Kidney epithelial cell (primary cell): ENCODE results near the gene SNCAIP. TPM values are rescaled to one million over a fixed set of nuclear protein-coding genes. Genes with fewer than 3 reads are reported as not detected.

Source experiments
- DNase-seq: peaks from one replicate; pipeline ENCODE4 v3.0.0-alpha.2; 2010; ENCODE audit warnings: low read depth
- H3K27me3 ChIP-seq: 2 replicates; pipeline ENCODE4 v1.6.0; 2011; ENCODE audit warnings: low read length; ENCODE audit not compliant: control insufficient read depth, insufficient read depth
- H3K36me3 ChIP-seq: 2 replicates; pipeline ENCODE4 v1.5.1; 2011; ENCODE audit warnings: low read length; ENCODE audit not compliant: control insufficient read depth, insufficient read depth
- H3K4me3 ChIP-seq: 2 replicates; pipeline ENCODE4 v1.5.1; 2011; ENCODE audit warnings: low read depth, mild to moderate bottlenecking, control low read depth, low read length
- total RNA-seq: library from RNA; depleted of rRNA; stranded (reverse); fragments of >200 nt; gene quantifications from 2 replicates; pipeline ENCODE4 v1.2.3, GENCODE V29; 2015
- TF ChIP-seq, protein P1 (sequence below): IDR thresholded peaks from 2 replicates; pipeline ENCODE4 v1.5.1; 2011; ENCODE audit warnings: mild to moderate bottlenecking, moderate library complexity, low read length, control low read depth, inconsistent platforms; ENCODE audit not compliant: insufficient read depth, poor library complexity, severe bottlenecking

The SNCAIP gene
- total RNA-seq, 1 donor from 2014 or later, result 3.1 TPM

DNA sequence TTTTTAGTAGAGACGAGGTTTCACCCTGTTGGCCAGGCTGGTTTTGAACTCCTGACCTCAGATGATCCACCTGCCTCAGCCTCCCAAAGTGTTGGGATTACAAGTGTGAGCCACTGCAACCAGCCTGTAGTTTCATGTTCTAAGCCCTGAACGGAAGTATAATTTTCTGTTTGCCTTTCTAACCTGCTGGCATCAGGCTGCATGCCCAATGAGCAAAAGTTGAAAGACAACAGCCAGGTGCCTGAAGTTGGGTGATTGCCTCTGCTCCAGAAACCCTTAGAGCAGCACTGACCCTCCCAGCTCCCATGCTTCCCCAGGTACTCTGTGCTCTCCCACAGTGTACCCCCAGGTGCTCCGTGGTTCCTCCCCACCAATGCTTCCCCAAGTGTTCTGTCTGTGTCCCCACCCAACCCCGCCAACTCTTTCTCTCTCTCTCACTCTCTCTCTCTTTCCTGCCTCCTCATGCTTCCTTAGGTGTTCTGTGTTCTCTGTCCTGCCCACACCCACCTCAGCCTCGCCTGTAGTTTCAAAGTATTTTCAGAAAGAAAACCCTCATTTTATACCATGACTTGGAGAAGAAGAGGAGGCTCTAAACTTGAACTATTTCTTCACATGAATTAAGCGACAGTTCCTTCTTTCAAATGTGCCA, 145.3 kb downstream of the SNCAIP start:
- TF ChIP-seq, protein P1, sequence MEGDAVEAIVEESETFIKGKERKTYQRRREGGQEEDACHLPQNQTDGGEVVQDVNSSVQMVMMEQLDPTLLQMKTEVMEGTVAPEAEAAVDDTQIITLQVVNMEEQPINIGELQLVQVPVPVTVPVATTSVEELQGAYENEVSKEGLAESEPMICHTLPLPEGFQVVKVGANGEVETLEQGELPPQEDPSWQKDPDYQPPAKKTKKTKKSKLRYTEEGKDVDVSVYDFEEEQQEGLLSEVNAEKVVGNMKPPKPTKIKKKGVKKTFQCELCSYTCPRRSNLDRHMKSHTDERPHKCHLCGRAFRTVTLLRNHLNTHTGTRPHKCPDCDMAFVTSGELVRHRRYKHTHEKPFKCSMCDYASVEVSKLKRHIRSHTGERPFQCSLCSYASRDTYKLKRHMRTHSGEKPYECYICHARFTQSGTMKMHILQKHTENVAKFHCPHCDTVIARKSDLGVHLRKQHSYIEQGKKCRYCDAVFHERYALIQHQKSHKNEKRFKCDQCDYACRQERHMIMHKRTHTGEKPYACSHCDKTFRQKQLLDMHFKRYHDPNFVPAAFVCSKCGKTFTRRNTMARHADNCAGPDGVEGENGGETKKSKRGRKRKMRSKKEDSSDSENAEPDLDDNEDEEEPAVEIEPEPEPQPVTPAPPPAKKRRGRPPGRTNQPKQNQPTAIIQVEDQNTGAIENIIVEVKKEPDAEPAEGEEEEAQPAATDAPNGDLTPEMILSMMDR, result no peak
- Histone ChIP-seq H3K4me3 (no peak overlapping the region), H3K36me3 (no peaks in the 10 kb centered on the region), H3K27me3 (no peaks in the 10 kb centered on the region)
- DNase-seq, result no peak

DNA sequence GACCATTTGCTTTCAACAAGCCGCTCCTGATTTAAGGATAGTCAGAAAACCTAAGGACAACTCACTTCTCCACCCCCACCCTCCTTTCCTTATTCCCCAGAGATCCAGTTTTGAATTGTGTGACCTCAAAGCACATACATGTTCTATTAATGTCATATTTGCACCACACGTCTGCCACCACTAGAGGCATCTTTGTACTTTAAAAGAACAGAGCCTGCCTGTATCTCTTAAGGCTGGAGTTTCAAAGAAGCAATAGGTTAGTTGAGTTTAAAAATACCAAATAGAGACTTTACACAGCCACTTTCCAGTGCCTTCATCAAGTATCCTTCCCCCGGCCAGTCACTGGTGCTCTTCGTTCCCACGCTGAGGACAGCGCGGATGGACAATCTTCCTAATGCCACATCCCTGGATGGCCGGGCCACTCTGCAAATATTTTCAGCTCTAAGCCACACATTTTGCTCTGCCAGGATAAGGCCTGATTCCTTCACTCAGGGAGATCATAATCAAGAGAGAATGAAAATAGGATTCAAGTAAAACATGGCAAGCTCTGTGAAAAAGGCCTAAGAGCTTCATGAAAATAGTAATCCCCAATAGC, 146.3 kb downstream of the SNCAIP start:
- no peak overlapping the region for H3K4me3 ChIP-seq
- no peak for DNase-seq
- TF ChIP-seq, protein P1, result peak; percentile 60
- no peaks in the 10 kb centered on the region for H3K36me3 ChIP-seq
- H3K27me3 ChIP-seq, result no peaks in the 10 kb centered on the region

DNA sequence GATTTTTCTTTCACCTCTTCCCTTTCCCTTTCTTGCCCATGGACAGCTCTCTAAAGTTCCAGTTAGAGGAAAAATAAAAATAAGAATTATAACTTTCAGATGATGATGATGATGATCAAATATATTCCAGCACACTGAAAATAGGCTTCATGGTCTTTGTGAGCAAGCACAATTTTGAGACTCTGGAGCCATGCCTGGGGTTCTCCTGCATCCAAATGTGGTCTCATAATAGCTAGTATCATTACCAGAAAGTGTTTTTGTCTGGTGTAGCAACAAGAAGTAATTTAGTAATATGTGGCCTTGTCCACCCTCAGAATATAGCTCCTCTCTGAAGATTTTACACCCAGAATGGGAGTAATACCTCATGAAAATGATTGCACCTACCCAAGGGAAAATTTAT, 150.4 kb downstream of the SNCAIP start:
- TF ChIP-seq, protein P1, result no peak
- H3K36me3 ChIP-seq, result no peaks in the 10 kb centered on the region
- no peak for DNase-seq
- no peaks in the 10 kb centered on the region for H3K27me3 ChIP-seq
- H3K4me3 ChIP-seq, result no peak overlapping the region

DNA sequence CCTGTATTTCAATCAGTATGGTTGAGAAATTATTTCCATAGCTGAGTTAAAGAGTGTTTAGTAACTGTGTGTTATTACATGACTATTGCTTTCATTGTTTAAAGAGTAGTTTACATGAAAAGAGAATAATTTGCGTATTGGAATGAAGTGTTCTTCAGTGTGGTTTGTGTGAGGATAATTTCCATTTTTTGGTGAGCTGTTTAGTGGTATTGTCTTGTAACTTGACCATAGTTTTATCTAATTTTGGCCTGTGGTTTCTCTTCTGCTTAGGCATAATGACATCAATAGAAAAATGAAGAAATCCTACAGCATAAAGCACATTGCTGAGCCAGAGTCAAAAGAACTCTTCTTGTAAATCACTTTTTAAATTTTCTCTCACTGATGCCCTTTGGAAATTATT, 151.2 kb downstream of the SNCAIP start:
- H3K27me3 ChIP-seq, result no peaks in the 10 kb centered on the region
- H3K4me3 ChIP-seq, result no peak overlapping the region
- no peak for DNase-seq
- TF ChIP-seq, protein P1, result no peak
- H3K36me3 ChIP-seq, result no peaks in the 10 kb centered on the region

DNA sequence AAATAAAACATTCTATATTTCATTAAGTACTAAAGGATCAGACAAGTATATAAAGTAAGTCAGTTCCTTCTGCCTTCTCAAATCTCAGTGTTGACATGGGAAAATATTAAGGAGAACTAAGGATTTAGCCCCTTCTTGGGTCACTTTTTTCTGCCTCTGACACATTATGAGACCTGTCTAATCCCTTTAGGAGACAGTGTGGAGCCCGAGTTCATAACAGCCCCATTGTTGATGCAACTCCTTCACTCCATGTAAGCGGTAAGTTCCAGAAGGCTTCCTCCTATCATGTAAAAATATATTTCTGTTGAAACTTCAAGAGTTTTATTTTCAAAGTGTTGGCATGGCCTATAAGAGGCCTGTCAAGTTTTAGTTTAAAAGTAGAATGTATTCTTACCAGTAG, 152.2 kb downstream of the SNCAIP start:
- TF ChIP-seq, protein P1, result no peak
- no peak overlapping the region for H3K4me3 ChIP-seq
- H3K27me3 ChIP-seq, result no peaks in the 10 kb centered on the region
- DNase-seq, result no peak
- H3K36me3 ChIP-seq, result no peaks in the 10 kb centered on the region

DNA sequence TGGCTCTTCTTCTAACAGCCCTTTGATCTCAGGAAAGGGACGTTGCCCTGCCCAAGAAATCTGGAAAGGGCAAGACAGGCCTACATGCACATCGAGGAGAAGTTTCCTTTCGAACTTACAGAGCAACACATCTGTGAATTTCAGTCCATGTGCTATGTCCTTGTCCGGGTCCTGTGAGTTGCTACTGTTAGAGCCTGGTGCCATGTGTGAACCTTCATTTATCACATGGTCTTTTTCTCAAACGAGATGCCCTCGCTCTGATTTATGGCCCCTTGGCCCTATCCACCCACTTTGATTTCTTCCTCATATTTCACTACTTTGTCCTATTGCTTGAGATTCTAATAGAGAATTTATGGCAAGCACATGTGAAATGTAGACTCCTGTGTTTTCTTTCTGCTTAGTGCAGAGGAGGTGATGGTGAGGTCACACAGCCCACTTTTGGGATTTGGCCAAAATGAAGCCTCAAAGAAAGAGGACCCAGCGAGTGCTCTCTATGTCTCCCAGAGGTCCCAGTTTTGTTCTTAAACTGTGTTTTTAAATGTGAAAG, 153.1 kb downstream of the SNCAIP start:
- DNase-seq, result no peak
- H3K36me3 ChIP-seq, result no peaks in the 10 kb centered on the region
- TF ChIP-seq, protein P1, result no peak
- no peaks in the 10 kb centered on the region for H3K27me3 ChIP-seq
- H3K4me3 ChIP-seq, result no peak overlapping the region
